ENCODE data around the gene CMTM4.
"Not testable (repeated sequence)": the region's sequence is repeated elsewhere in the genome, so short reads cannot be mapped to it uniquely, and the experiment has no call there.

Gene CMTM4

GRCh38 chr16:66596986-66597848 is 99.3 kb downstream of the CMTM4 start:
- DNase-seq (ENCODE audit: extremely low read depth in 1 of 2, low read depth in 1 of 2): no peak

GRCh38 chr16:66596559-66596958 is 100.0 kb downstream of the CMTM4 start:
- not testable (repeated sequence) for DNase-seq (ENCODE audit: extremely low read depth in 1 of 2, low read depth in 1 of 2)

- DNase-seq (ENCODE audit: extremely low read depth in 1 of 2, low read depth in 1 of 2): no peak
These were observed 101.8 kb downstream of the CMTM4 start for GRCh38 chr16:66594739-66595138.

- no peak for DNase-seq (ENCODE audit: extremely low read depth in 1 of 2, low read depth in 1 of 2)
These were observed 103.7 kb downstream of the CMTM4 start for GRCh38 chr16:66592814-66593213.

- DNase-seq (ENCODE audit: extremely low read depth in 1 of 2, low read depth in 1 of 2): no peak
These were observed 104.3 kb downstream of the CMTM4 start for GRCh38 chr16:66592241-66592640.

- no peak for DNase-seq (ENCODE audit: extremely low read depth in 1 of 2, low read depth in 1 of 2)
These were observed 105.5 kb downstream of the CMTM4 start for GRCh38 chr16:66591018-66591417.

GRCh38 chr16:66590322-66590721 is 106.2 kb downstream of the CMTM4 start:
- no peak for DNase-seq (ENCODE audit: extremely low read depth in 1 of 2, low read depth in 1 of 2)

- peak in 1 of 2 donors; percentile 43 for DNase-seq (ENCODE audit: extremely low read depth in 1 of 2, low read depth in 1 of 2)
These were observed 107.4 kb downstream of the CMTM4 start for GRCh38 chr16:66588981-66589713.

GRCh38 chr16:66587881-66588600 is 108.5 kb downstream of the CMTM4 start:
- no peak for DNase-seq (ENCODE audit: extremely low read depth in 1 of 2, low read depth in 1 of 2)

- DNase-seq (ENCODE audit: extremely low read depth in 1 of 2, low read depth in 1 of 2): no peak
These were observed 110.9 kb downstream of the CMTM4 start for GRCh38 chr16:66585481-66586239.

- no peak for DNase-seq (ENCODE audit: extremely low read depth in 1 of 2, low read depth in 1 of 2)
These were observed 115.1 kb downstream of the CMTM4 start for GRCh38 chr16:66581246-66581952.

GRCh38 chr16:66580605-66581209 is 115.8 kb downstream of the CMTM4 start:
- no peak for DNase-seq (ENCODE audit: extremely low read depth in 1 of 2, low read depth in 1 of 2)

GRCh38 chr16:66578651-66579531 is 117.7 kb downstream of the CMTM4 start, which contains the start of gene CMTM2:
Gene CMTM2, plus strand, starts transcription at chr16:66579463. Its CDS starts 145 bp downstream, at chr16:66579608.
- DNase-seq (ENCODE audit: extremely low read depth in 1 of 2, low read depth in 1 of 2): no peak

- no peak for DNase-seq (ENCODE audit: extremely low read depth in 1 of 2, low read depth in 1 of 2)
These were observed 120.2 kb downstream of the CMTM4 start for GRCh38 chr16:66576296-66576695.

- DNase-seq (ENCODE audit: extremely low read depth in 1 of 2, low read depth in 1 of 2): no peak
These were observed 121.5 kb downstream of the CMTM4 start for GRCh38 chr16:66575060-66575459.

GRCh38 chr16:66574531-66574930 is 122.0 kb downstream of the CMTM4 start:
- DNase-seq (ENCODE audit: extremely low read depth in 1 of 2, low read depth in 1 of 2): no peak

GRCh38 chr16:66574081-66574480 is 122.5 kb downstream of the CMTM4 start:
- DNase-seq (ENCODE audit: extremely low read depth in 1 of 2, low read depth in 1 of 2): no peak

- no peak for DNase-seq (ENCODE audit: extremely low read depth in 1 of 2, low read depth in 1 of 2)
These were observed 124.2 kb downstream of the CMTM4 start for GRCh38 chr16:66572356-66572755.

Measured in activated CD8-positive, alpha-beta memory T cell treated with anti-CD3 and anti-CD28 coated beads for 1 hour (primary cell).